Transverse colon (tissue), 4 donors: ENCODE data around the gene ZBTB7C.

ENCODE experiments used
- CTCF ChIP-seq, 5 experiments: fragments of 200-600 bp in 3 of 5; fragments of 450-650 bp in 2 of 5; sonication (generic) in 3 of 5; IDR thresholded peaks; 1 replicate in 2 of 5; 2 replicates in 3 of 5; pipeline ENCODE4 v1.5.1; 2016 to 2017; ENCODE audit warnings: antibody characterized with exemption in 5 of 5, inconsistent platforms in 3 of 5, mild to moderate bottlenecking in 2 of 5, moderate library complexity in 1 of 5
- POLR2A ChIP-seq: fragments of 450-650 bp; IDR thresholded peaks from one replicate; pipeline ENCODE4 v1.6.1; 2016; ENCODE audit warnings: antibody characterized with exemption, mild to moderate bottlenecking, moderate library complexity
- POLR2AphosphoS5 ChIP-seq, 3 donors: sonication (generic); formaldehyde crosslinking; IDR thresholded peaks; one replicate each; pipeline ENCODE4 v1.6.1; 2016; ENCODE audit warnings: antibody characterized with exemption in 3 of 3

GRCh38 chr18:48310999-48311398 is 98.2 kb downstream of the ZBTB7C start:
- no peak for TF ChIP-seq CTCF (IDR thresholded peaks at IDR 0.05)
- no peak for TF ChIP-seq POLR2A
- TF ChIP-seq POLR2AphosphoS5 (IDR thresholded peaks at IDR 0.05), result no peak
